Liver (tissue), 9 donors: ENCODE measurements around the gene DICER1. TPM values are rescaled to one million over a fixed set of nuclear protein-coding genes. Genes with fewer than 3 reads are reported as not detected.

Experiments used
- DNase-seq: peaks from one replicate; pipeline ENCODE4 v3.0.0-alpha.2; 2017; ENCODE audit warnings: low spot score
- H3K27ac ChIP-seq, 2 donors: one replicate each; pipeline ENCODE4 v1.7.0; 2013; ENCODE audit warnings: inconsistent platforms in 2 of 2, low read length in 2 of 2, control low read depth in 1 of 2, low read depth in 1 of 2, mild to moderate bottlenecking in 1 of 2
- H3K27me3 ChIP-seq, 4 donors: one replicate each; pipeline versions ENCODE4 v1.6.1 to v1.7.0; 2013; ENCODE audit warnings: low read length in 3 of 4, inconsistent platforms in 1 of 4, mild to moderate bottlenecking in 1 of 4, moderate library complexity in 1 of 4; ENCODE audit not compliant: control insufficient read depth in 4 of 4, insufficient read depth in 4 of 4
- H3K36me3 ChIP-seq, 4 donors: one replicate each; pipeline versions ENCODE4 v1.6.1 to v1.7.0; 2013; ENCODE audit warnings: low read length in 3 of 4, mild to moderate bottlenecking in 3 of 4, low read depth in 1 of 4, moderate library complexity in 1 of 4; ENCODE audit not compliant: control insufficient read depth in 4 of 4, insufficient read depth in 3 of 4
- H3K4me1 ChIP-seq, 4 donors: one replicate each; pipeline versions ENCODE4 v1.6.1 to v1.7.0; 2013; ENCODE audit warnings: low read length in 3 of 4, mild to moderate bottlenecking in 3 of 4, moderate library complexity in 1 of 4; ENCODE audit not compliant: control insufficient read depth in 4 of 4, insufficient read depth in 4 of 4
- H3K4me3 ChIP-seq, 3 donors: one replicate each; pipeline versions ENCODE4 v1.6.1 to v1.7.0; 2013; ENCODE audit warnings: low read length in 3 of 3, control low read depth in 1 of 3, low read depth in 1 of 3, mild to moderate bottlenecking in 1 of 3
- H3K9ac ChIP-seq, 2 donors: one replicate each; pipeline ENCODE4 v1.7.0; 2013; ENCODE audit warnings: low read length in 2 of 2, mild to moderate bottlenecking in 2 of 2, moderate library complexity in 2 of 2, control low read depth in 1 of 2, low read depth in 1 of 2
- H3K9me3 ChIP-seq, 4 donors: one replicate each; pipeline versions ENCODE4 v1.6.1 to v1.7.0; 2013; ENCODE audit warnings: low read length in 3 of 4; ENCODE audit not compliant: control insufficient read depth in 4 of 4
- ATF3 ChIP-seq: IDR thresholded peaks from 2 replicates; pipeline ENCODE4 v1.6.1; 2016; ENCODE audit warnings: antibody characterized with exemption
- CTCF ChIP-seq: fragments of 150-350 bp; IDR thresholded peaks from 2 replicates; pipeline ENCODE4 v1.5.1; 2017; ENCODE audit warnings: improper control_type of control experiment, low read depth, low read length; ENCODE audit not compliant: missing input control
- EGR1 ChIP-seq, 2 donors: IDR thresholded peaks; 2 replicates each; pipeline ENCODE4 v1.6.1; 2016 to 2018; ENCODE audit warnings: antibody characterized with exemption in 2 of 2, low read depth in 2 of 2
- FOXA2 ChIP-seq: IDR thresholded peaks from 2 replicates; pipeline ENCODE4 v1.6.1; 2016; ENCODE audit warnings: antibody characterized with exemption
- HNF4A ChIP-seq, 2 donors: conservative IDR thresholded peaks; 2 replicates each; pipeline ENCODE4 v1.6.1; 2016; ENCODE audit warnings: antibody characterized with exemption in 2 of 2, mild to moderate bottlenecking in 2 of 2
- HNF4G ChIP-seq: IDR thresholded peaks from 2 replicates; pipeline ENCODE4 v1.6.1; 2016; ENCODE audit warnings: antibody characterized with exemption
- JUND ChIP-seq, 2 donors: IDR thresholded peaks; 2 replicates each; pipeline ENCODE4 v1.6.1; 2016; ENCODE audit warnings: antibody characterized with exemption in 2 of 2
- MAX ChIP-seq: IDR thresholded peaks from 2 replicates; pipeline ENCODE4 v1.6.1; 2016; ENCODE audit warnings: antibody characterized with exemption
- NR2F2 ChIP-seq: IDR thresholded peaks from 2 replicates; pipeline ENCODE4 v1.6.1; 2016; ENCODE audit warnings: antibody characterized with exemption
- RAD21 ChIP-seq, 2 donors: IDR thresholded peaks; 2 replicates each; pipeline ENCODE4 v1.6.1; 2016; ENCODE audit warnings: antibody characterized with exemption in 2 of 2, mild to moderate bottlenecking in 2 of 2
- REST ChIP-seq: IDR thresholded peaks from 2 replicates; pipeline ENCODE4 v1.6.1; 2016; ENCODE audit warnings: antibody characterized with exemption, mild to moderate bottlenecking
- RXRA ChIP-seq, 2 donors: IDR thresholded peaks; 2 replicates each; pipeline ENCODE4 v1.6.1; 2017 to 2018; ENCODE audit warnings: antibody characterized with exemption in 2 of 2, mild to moderate bottlenecking in 1 of 2
- SP1 ChIP-seq: IDR thresholded peaks from 2 replicates; pipeline ENCODE4 v1.6.1; 2018; ENCODE audit warnings: antibody characterized with exemption, mild to moderate bottlenecking
- TAF1 ChIP-seq: conservative IDR thresholded peaks from 2 replicates; pipeline ENCODE4 v1.6.1; 2016; ENCODE audit warnings: antibody characterized with exemption, mild to moderate bottlenecking
- YY1 ChIP-seq: IDR thresholded peaks from 2 replicates; pipeline ENCODE4 v1.6.1; 2016; ENCODE audit warnings: antibody characterized with exemption, mild to moderate bottlenecking
- ZBTB33 ChIP-seq: IDR thresholded peaks from 2 replicates; pipeline ENCODE4 v1.6.1; 2016; ENCODE audit warnings: antibody characterized with exemption
- WGBS: extraction: QIAGEN DNeasy Blood & Tissue Kit; methylation state at CpG from one replicate; pipeline ENCODE4 v1.1.7; 2013; 5-methylcytosine and 5-hydroxymethylcytosine counted together
- polyA plus RNA-seq, 2 donors: library from polyadenylated mRNA; stranded (reverse) in 1 of 2; unstranded in 1 of 2; fragments of 200-250 nt in 1 of 2; fragments of >200 nt in 1 of 2; fragmentation: Nextera tagmentation in 1 of 2; extraction: Ambion mirVana in 1 of 2; gene quantifications; one replicate each; pipeline versions ENCODE4 v1.2.1 to v1.2.3, GENCODE V29; 2013 to 2015
- total RNA-seq, 2 donors: library from RNA; depleted of rRNA; stranded (reverse); fragments of >200 nt; gene quantifications; one replicate each; pipeline ENCODE4 v1.2.3, GENCODE V29; 2014
- donor health status: healthy.
- donor health status: healthy.
- donor health status: healthy.
- donor health status: healthy.
- donor health status: healthy.

DICER1 gene
- total and polyA plus RNA-seq, 4 donors: 7.5 to 43.6 (median 20.3) TPM

- H3K36me3 ChIP-seq: no peaks in the 10 kb centered on the region
- no peak overlapping the region for H3K9ac ChIP-seq
- DNase-seq: no peak
- H3K4me3 ChIP-seq: no peak overlapping the region
- H3K27me3 ChIP-seq: no peaks in the 10 kb centered on the region
- WGBS: 88% methylated on average over 2 of the region's 2 CpGs
- no peaks in the 10 kb centered on the region for H3K9me3 ChIP-seq
- H3K4me1 ChIP-seq: peaks cover 7 to 36% (median 18%) of the 10 kb centered on the region in 4 donors
- H3K27ac ChIP-seq: peak overlapping the region; percentile 67 to 73
- no peak for TF ChIP-seq MAX
- TF ChIP-seq EGR1 (IDR thresholded peaks at IDR 0.05; ENCODE audit: low read depth in 2 of 2): no peak
- no peak for TF ChIP-seq TAF1
- TF ChIP-seq ZBTB33: no peak
- no peak for TF ChIP-seq HNF4A (conservative IDR thresholded peaks at IDR 0.05)
- TF ChIP-seq YY1: no peak
- no peak for TF ChIP-seq HNF4G
- no peak for TF ChIP-seq ATF3
- no peak for TF ChIP-seq RAD21 (IDR thresholded peaks at IDR 0.05)
- TF ChIP-seq FOXA2: no peak
- TF ChIP-seq CTCF: no peak
- no peak for TF ChIP-seq JUND (IDR thresholded peaks at IDR 0.05)
Measured at GRCh38 chr14:95144849-95145248, 12.5 kb downstream of the DICER1 start.

- H3K9ac ChIP-seq: peak overlapping the region; percentile 45 to 91
- no peaks in the 10 kb centered on the region for H3K36me3 ChIP-seq
- 29% methylated on average over 4 of the region's 4 CpGs for WGBS
Measured at GRCh38 chr14:95143808-95144620, 13.3 kb downstream of the DICER1 start.

GRCh38 chr14:95142208-95142607, 15.1 kb downstream of the DICER1 start:
- H3K27me3 ChIP-seq: no peaks in the 10 kb centered on the region
- H3K36me3 ChIP-seq: no peaks in the 10 kb centered on the region
- H3K9ac ChIP-seq: no peak overlapping the region
- no peak overlapping the region for H3K4me3 ChIP-seq
- peaks cover 8 to 34% (median 18%) of the 10 kb centered on the region in 4 donors for H3K4me1 ChIP-seq
- DNase-seq: no peak
- 98% methylated on average over 2 of the region's 2 CpGs for WGBS
- H3K9me3 ChIP-seq: no peaks in the 10 kb centered on the region
- H3K27ac ChIP-seq: no peak overlapping the region
- TF ChIP-seq ATF3 (no peak), YY1 (no peak), NR2F2 (no peak), TAF1 (no peak), ZBTB33 (no peak), HNF4G (no peak), SP1 (no peak), JUND (IDR thresholded peaks at IDR 0.05) (no peak), FOXA2 (no peak), REST (no peak)

More at GRCh38 chr14:95143808-95144620, 13.3 kb downstream of the DICER1 start:
- TF ChIP-seq SP1 (no peak), RAD21 (IDR thresholded peaks at IDR 0.05) (no peak), RXRA (IDR thresholded peaks at IDR 0.05) (no peak), FOXA2 (no peak), HNF4A (conservative IDR thresholded peaks at IDR 0.05) (peak in 1 of 2 donors; percentile 11)
- no peaks in the 10 kb centered on the region for H3K27me3 ChIP-seq
- H3K9me3 ChIP-seq: no peaks in the 10 kb centered on the region
- H3K27ac ChIP-seq: peak overlapping the region; percentile 67 to 73
- no peak for DNase-seq
- H3K4me1 ChIP-seq: peaks cover 7 to 34% (median 18%) of the 10 kb centered on the region in 4 donors
- peak overlapping the region in 2 of 3 donors; percentile 29 to 37 for H3K4me3 ChIP-seq
